Measurements from ENCODE around the gene CXCR6.

The CXCR6 gene

GRCh38 chr3:45943207-45943846 lies at the start of gene CXCR6:
TSS of gene CXCR6 (plus strand) at chr3:45943464. CDS start at chr3:45946482, 3,018 bp downstream.
- in situ Hi-C loops (cut with MboI; ENCODE audit: low sequenced_read_pairs), result loop anchor here (10.0 to 25.0 kb wide), 2 partner anchors 131 to 269 kb away; partner anchors contain the start of gene CCR1

GRCh38 chr3:45894015-45894414 lies 49.2 kb upstream of the CXCR6 start:
- in situ Hi-C loops (cut with MboI; ENCODE audit: low sequenced_read_pairs), result no loop called here

DNA sequence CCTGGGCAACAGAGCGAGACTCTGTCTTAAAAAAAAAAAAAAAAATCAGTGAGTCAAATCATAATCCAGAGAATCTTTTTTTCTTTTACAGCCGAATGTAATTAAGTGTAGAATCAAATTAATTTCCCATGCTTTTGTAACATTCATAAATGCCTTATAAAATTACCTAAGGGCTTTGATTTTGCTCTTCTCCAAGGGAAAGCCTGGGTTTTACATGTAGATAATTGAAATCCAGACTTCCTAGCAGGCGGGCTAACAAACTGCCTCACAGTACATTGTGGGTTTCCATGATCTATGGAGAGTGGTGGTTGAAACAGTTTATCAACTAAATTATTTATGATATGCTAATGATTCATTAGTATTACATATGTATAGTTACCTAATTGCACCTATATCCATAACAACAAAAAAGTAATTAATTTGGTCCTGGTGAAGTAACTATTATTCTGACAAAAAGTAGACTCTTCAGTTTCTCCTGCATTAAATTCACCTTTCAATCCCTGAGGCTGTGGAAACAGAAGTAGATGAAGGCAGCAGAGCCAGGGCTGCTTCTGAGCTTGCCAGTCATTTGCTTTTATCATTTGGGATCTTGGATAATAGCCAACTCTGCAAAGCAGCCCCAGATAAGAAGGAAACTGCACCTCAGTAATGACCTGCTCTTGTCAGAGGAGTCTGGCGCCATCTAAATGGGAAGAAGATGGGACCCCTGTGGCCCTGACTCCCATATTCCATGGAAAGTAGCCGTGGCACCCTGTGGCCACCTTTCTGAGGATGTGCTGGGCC lies 47.4 kb upstream of the CXCR6 start:
- in situ Hi-C loops (cut with MboI; ENCODE audit: low sequenced_read_pairs), result no loop called here

DNA sequence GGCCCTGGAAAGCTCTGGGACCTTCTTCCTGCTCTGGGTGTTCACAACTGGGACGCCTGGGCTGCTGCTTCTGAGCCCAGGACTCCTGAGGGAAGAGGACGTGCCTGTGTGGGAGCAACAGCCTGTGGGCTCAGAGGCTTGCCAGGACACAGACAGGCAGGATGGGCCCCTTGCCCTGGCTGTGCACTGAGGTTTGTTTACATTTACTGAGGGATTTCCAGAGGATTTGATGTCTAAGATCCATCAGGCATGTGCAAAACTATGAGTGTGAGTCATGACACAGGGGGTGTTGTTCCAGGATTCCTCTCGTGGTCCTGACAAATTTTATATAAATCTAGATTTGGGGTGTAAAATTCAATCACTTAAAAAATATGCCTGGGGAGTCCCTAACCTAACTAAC lies 46.3 kb upstream of the CXCR6 start:
- in situ Hi-C loops (cut with MboI; ENCODE audit: low sequenced_read_pairs), result no loop called here

GRCh38 chr3:45904931-45905330 lies 38.3 kb upstream of the CXCR6 start:
- in situ Hi-C loops (cut with MboI; ENCODE audit: low sequenced_read_pairs), result no loop called here

GRCh38 chr3:45905755-45906154 lies 37.5 kb upstream of the CXCR6 start:
- in situ Hi-C loops (cut with MboI; ENCODE audit: low sequenced_read_pairs), result no loop called here

DNA sequence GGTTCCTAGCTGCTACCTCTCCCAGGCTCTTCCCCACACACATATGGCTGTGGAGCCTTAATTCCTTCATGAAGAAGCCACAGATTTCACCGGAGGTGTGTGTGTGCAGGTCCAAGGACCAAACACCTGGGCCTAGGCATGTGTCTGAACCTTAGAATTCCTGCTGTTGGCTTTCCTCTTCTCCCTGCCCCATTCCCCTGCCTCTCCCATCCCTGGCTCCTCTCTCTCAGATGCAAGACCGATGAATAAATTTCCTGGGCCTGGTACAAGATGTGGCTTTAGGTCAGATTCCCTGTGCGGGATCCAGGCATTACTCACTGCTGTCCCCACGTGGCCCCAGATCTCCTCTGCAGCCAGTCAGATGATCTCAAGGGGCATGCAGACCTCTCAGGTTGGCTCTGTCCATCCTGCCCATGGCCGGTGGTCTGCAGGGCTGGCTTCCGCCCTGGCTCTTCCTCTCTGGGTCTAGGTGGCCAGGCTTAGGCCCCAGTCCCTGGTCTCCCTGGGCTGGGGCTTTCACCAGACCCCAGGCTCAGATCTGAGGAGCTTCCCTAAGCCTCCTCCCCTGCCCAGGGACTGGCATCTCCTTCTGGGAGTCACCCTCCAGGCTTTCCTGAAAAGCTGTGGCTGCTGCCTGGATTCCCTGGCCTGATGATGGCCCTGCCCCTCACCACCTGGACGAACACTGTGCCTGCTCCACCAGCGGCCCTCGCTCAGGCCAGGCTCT lies 36.4 kb upstream of the CXCR6 start:
- in situ Hi-C loops (cut with MboI; ENCODE audit: low sequenced_read_pairs), result no loop called here

- in situ Hi-C loops (cut with MboI; ENCODE audit: low sequenced_read_pairs), result no loop called here
These were observed 35.2 kb upstream of the CXCR6 start for GRCh38 chr3:45907769-45908705.

- in situ Hi-C loops (cut with MboI; ENCODE audit: low sequenced_read_pairs), result no loop called here
These were observed 34.5 kb upstream of the CXCR6 start for GRCh38 chr3:45908761-45909160.

DNA sequence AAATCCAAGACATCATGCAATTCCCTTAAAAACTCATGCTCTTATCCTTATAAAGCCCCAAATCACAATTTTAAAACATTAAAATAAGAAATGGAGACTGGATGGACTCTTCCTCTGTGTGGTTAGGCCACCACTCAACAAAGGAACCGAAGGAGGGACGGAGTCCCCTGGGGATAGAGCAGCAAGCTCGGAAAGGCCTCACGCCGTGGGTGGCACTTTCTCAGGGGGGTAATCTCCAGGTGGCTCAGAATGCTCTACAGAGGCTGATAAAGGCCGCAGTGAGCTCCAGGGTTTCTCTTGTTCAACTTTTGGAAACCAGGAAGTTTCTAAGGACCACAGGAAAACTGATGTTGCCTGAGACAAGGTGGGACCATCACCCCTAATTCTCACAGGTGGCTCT lies 33.7 kb upstream of the CXCR6 start:
- in situ Hi-C loops (cut with MboI; ENCODE audit: low sequenced_read_pairs), result no loop called here

- in situ Hi-C loops (cut with MboI; ENCODE audit: low sequenced_read_pairs), result no loop called here
These were observed 32.4 kb upstream of the CXCR6 start for GRCh38 chr3:45910892-45911291.

- in situ Hi-C loops (cut with MboI; ENCODE audit: low sequenced_read_pairs), result no loop called here
These were observed 31.6 kb upstream of the CXCR6 start for GRCh38 chr3:45911511-45912226.

GRCh38 chr3:45912435-45912834 lies 30.8 kb upstream of the CXCR6 start:
- in situ Hi-C loops (cut with MboI; ENCODE audit: low sequenced_read_pairs), result no loop called here

DNA sequence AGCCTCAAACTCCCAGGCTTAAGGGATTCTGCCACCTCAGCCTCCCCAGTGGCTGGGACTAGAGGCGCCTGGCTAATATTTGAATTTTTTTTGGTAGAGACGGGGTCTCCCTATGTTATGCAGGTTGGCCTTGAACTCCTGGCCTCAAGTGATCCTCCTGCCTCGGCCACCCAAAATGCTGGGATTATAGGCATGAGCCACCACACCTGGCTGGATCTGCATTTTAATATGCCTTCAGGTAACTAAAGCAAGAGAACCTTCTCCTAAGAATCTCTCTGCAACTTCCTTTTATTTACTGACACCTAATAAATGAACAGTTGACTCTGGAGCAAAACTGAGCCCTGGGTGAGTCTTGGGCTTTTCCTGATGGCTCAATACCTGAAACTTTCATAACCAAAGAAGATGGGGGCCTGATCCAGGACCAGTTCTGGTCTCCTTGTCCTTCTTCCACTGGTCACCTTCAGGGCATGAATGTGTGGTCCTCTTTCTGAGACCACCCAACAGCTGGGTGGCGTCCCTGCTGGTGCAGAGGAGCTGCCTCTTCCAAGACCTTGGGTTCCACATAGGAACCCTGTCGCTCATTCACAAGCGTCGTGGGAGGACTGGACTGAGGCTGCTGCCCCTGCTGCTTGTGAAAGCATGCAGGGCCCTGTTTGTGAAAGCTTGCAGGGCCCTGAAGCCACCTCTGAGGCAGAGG lies 28.8 kb upstream of the CXCR6 start:
- in situ Hi-C loops (cut with MboI; ENCODE audit: low sequenced_read_pairs), result no loop called here

DNA sequence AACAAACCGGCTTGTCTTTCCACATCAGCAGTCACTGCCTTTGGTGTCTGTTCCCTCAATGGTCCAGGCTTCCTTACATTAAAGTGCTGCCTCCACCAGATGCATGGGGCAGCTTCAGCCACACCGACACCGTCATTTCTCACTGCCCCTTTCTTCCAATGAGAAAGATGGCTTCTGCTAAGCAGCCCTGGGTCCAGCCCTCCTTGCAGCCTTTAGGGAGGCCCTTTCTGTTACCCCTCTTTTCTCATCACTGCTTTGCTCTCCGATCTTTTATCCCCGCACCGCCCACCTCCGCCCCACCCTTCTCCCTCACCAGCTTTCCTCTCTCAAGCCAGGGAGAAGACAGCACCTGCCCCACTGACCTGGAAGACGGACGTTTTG lies 28.2 kb upstream of the CXCR6 start:
- in situ Hi-C loops (cut with MboI; ENCODE audit: low sequenced_read_pairs), result no loop called here

DNA sequence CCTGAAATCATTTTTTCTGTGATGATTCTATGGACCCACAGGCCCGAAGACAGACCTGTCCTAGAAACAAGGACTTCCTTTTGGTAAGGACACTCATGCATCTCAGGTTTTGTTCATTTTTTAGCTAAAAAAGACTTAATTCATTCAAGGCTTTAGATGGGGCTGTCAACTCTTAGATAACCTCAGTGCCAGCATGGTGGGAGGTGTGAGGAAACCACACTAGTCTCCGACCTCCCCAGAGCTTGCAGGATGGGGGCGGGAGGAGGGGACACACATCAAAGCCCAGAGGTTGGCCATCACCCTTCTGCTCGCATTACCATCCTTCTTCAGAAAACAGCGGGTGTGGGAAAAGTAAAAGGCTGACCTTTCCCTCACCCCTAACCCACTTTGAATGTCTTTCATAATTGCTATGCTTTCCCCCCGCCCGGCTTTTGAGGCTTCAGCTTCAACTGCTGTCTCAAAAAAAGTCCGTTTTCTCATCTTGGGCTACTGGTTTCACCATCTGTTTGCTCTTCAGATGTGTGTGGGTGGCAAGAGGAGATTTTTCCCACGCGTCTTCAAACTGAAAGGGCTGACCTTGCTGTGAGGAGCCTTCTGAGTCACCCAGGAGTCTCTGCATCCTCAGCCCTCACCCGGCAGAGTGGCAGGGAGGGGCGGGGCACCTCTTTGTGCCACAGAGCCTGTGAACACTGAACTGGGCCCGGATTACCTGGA lies 27.6 kb upstream of the CXCR6 start:
- in situ Hi-C loops (cut with MboI; ENCODE audit: low sequenced_read_pairs), result no loop called here

DNA sequence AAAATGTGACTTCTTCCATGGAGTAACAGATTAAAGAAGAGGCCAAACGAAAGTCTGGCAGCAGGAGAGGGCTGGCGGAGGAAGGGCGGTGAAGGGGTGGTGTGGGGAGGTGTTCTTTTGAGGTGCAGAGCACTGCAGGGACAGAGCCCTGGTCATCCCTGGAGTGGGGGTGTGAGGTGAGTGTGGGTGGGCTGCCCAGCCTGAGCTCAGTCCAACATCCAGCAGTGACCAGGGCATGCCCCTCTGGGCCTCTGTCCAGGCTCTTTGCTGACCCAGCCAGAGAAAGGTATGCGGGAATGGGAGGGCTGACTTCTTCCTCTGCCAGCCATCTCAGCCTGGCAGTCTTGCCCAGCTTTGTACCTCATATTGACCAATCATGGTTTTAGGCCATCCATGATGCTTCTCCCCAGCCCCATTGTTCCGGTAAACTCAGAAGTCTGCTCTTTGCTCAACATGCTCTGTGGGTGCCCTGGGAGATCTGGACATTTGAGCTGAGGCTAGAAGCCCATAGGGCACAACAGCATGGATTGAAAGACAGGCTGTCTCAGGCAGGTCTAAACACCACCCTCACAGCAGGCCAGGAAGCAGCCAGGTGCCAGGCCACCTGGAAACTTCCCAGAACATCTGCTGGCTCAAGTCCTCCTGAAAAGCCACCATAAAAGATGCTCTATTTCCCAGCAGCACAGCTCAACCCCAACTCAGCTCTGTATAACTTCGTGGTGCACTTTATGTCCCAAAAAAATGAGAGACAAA lies 25.9 kb upstream of the CXCR6 start:
- in situ Hi-C loops (cut with MboI; ENCODE audit: low sequenced_read_pairs), result no loop called here
